GM23248 (cell line): Measurements from ENCODE around the gene CYB5D1. TPM values are rescaled to one million over a fixed set of nuclear protein-coding genes. Genes with fewer than 3 reads are reported as not detected.

Source experiments
- DNase-seq: peaks from one replicate; pipeline ENCODE4 v3.0.0-alpha.2; 2015
- H2AFZ ChIP-seq: fragments of 200-600 bp; sonication (generic); 2 replicates; pipeline ENCODE4 v1.6.1; 2016; ENCODE audit warnings: antibody characterized with exemption
- H3F3A ChIP-seq: fragments of 200-600 bp; sonication (generic); 2 replicates; pipeline ENCODE4 v1.6.1; 2016; ENCODE audit warnings: mild to moderate bottlenecking, antibody characterized with exemption, mixed run types; ENCODE audit not compliant: insufficient read depth
- H3K27ac ChIP-seq: fragments of 200-600 bp; sonication (generic); 2 replicates; pipeline ENCODE4 v1.5.1; 2016; ENCODE audit warnings: mild to moderate bottlenecking
- H3K27me3 ChIP-seq: fragments of 200-600 bp; sonication (generic); replicated peaks from 2 replicates; pipeline ENCODE4 v1.6.1; 2016; ENCODE audit warnings: mild to moderate bottlenecking; ENCODE audit not compliant: insufficient read depth
- H3K36me3 ChIP-seq: fragments of 200-600 bp; sonication (generic); 2 replicates; pipeline ENCODE4 v1.6.1; 2016; ENCODE audit warnings: low read depth, mild to moderate bottlenecking
- H3K4me1 ChIP-seq: fragments of 200-600 bp; sonication (generic); 2 replicates; pipeline ENCODE4 v1.6.1; 2016; ENCODE audit warnings: mild to moderate bottlenecking; ENCODE audit not compliant: insufficient read depth
- H3K4me2 ChIP-seq: fragments of 200-600 bp; sonication (generic); one replicate; pipeline ENCODE4 v1.6.1; 2016; ENCODE audit warnings: mild to moderate bottlenecking; ENCODE audit not compliant: unreplicated experiment
- H3K4me3 ChIP-seq: fragments of 200-600 bp; sonication (generic); 2 replicates; pipeline ENCODE4 v1.5.1; 2016; ENCODE audit warnings: mild to moderate bottlenecking
- H3K79me2 ChIP-seq: fragments of 200-600 bp; sonication (generic); 2 replicates; pipeline ENCODE4 v1.6.1; 2016; ENCODE audit warnings: mild to moderate bottlenecking; ENCODE audit not compliant: insufficient read depth
- H3K9ac ChIP-seq: fragments of 200-600 bp; sonication (generic); 2 replicates; pipeline ENCODE4 v1.6.1; 2016; ENCODE audit warnings: mild to moderate bottlenecking
- H3K9me2 ChIP-seq: fragments of 200-600 bp; sonication (generic); 2 replicates; pipeline ENCODE4 v1.6.1; 2016; ENCODE audit warnings: mixed run types, mild to moderate bottlenecking, moderate library complexity; ENCODE audit not compliant: insufficient read depth
- H3K9me3 ChIP-seq: fragments of 200-600 bp; sonication (generic); one replicate; pipeline ENCODE4 v1.6.1; 2017; ENCODE audit warnings: low read depth
- H4K20me1 ChIP-seq: fragments of 200-600 bp; sonication (generic); 2 replicates; pipeline ENCODE4 v1.6.0; 2016; ENCODE audit not compliant: insufficient read depth
- EZH2 ChIP-seq: fragments of 200-600 bp; sonication (generic); IDR thresholded peaks from 2 replicates; pipeline ENCODE4 v1.6.1; 2018; ENCODE audit warnings: antibody characterized with exemption, mild to moderate bottlenecking; ENCODE audit not compliant: insufficient read depth, poor library complexity, severe bottlenecking
- EZH2phosphoT487 ChIP-seq: fragments of 200-600 bp; sonication (generic); IDR thresholded peaks from 2 replicates; pipeline ENCODE4 v1.6.1; 2018; ENCODE audit warnings: antibody characterized with exemption, moderate library complexity, mild to moderate bottlenecking, low read depth; ENCODE audit not compliant: insufficient read depth
- WGBS, 2 experiments: methylation state at CpG; one replicate each; pipeline ENCODE4 v1.1.6; 2015 to 2017; ENCODE audit warnings: low lambda C conversion rate in 2 of 2, low coverage in 1 of 2; ENCODE audit errors: missing lambda C conversion rate in 2 of 2; 5-methylcytosine and 5-hydroxymethylcytosine counted together
- in situ Hi-C: fragments of 300-500 bp; cut with MboI; formaldehyde crosslinking; loops from 2 replicates; pipeline ENCODE4 v1.15.0; 2020
- polyA plus RNA-seq: library from polyadenylated mRNA; unstranded; fragments of >200 nt; fragmentation: Nextera tagmentation; extraction: Ambion mirVana; gene quantifications from 2 replicates; pipeline ENCODE4 v1.2.1, GENCODE V29; 2016
- small RNA-seq: library from RNA; depleted of rRNA; stranded (forward); fragments of <200 nt; gene quantifications from one replicate; pipeline ENCODE3, GENCODE V24; 2014; ENCODE audit warnings: low read depth, low replicate concordance
- total RNA-seq: library from RNA; depleted of rRNA; stranded (reverse); fragments of >200 nt; shearing (Covaris generic); gene quantifications from 2 replicates; pipeline ENCODE4 v1.2.3, GENCODE V29; 2014; rRNA removed

The CYB5D1 gene
- total and polyA plus RNA-seq, 2 experiments from 2014 or later, result 9.9 to 11.0 TPM

DNA sequence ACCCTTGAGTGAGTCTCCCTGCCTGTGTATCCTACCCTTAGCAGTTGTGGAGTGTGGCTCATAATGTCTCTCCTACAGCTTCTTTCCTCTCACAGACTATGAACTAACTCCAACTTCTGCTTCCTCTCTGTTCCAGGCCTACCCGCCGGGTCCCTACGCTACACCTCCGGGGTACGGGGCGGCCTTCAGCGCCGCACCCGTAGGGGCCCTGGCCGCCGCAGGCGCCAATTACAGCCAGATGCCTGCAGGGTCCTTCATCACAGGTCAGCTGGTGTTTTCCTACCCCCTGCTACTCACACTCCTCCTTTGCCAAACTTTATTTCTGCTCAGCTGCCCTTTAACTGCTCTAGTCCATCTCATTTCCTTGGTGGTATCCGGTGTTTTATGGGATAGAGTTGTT lies 52.9 kb downstream of the CYB5D1 start:
- no peak for TF ChIP-seq EZH2phosphoT487
- no peak for TF ChIP-seq EZH2
- Histone ChIP-seq H3K4me2 (no peak overlapping the region), H3K9ac (no peak overlapping the region), H3K9me2 (no peaks in the 10 kb centered on the region), H3K4me1 (peaks cover 8% of the 10 kb centered on the region), H2AFZ (no peak overlapping the region), H3K36me3 (peaks cover 6% of the 10 kb centered on the region; the same call in 1 of the 2 replicates), H3F3A (peaks cover 30% of the 10 kb centered on the region), H3K79me2 (peaks cover 8% of the 10 kb centered on the region), H3K27me3 (no peaks in the 10 kb centered on the region), H4K20me1 (no peaks in the 10 kb centered on the region), H3K4me3 (no peak overlapping the region), H3K9me3 (no peaks in the 10 kb centered on the region), H3K27ac (no peak overlapping the region)
- WGBS, 2 experiments, result 97 to 98% methylated on average over 13 of the region's 13 CpGs
- in situ Hi-C loops, result no loop called here
- no peak for DNase-seq

DNA sequence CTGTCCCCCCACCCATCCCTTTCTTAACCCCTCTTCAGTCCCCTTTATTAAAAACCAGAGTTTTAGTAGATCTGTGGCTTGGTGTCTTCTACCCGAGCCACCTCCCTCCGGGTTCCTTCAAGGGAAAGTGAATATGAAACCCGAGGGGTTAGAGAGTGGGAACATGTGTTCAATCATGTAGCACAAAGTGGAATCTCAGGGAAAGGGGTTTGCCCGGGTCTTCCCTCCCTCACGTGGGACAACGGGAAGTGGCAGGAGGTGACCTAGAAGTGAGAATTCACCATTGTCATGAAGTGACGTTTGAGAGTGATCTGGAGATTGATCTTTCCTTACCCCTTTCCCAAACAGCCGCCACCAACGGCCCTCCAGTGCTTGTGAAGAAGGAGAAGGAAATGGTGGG lies 53.3 kb downstream of the CYB5D1 start:
- H3F3A ChIP-seq, result peaks cover 30% of the 10 kb centered on the region
- DNase-seq, result no peak
- H3K79me2 ChIP-seq, result peaks cover 8% of the 10 kb centered on the region
- H3K27me3 ChIP-seq, result no peaks in the 10 kb centered on the region
- WGBS, 2 experiments, result 68 to 71% methylated on average over 9 of the region's 9 CpGs
- H3K4me1 ChIP-seq, result peaks cover 8% of the 10 kb centered on the region
- no peak overlapping the region for H3K4me2 ChIP-seq
- H4K20me1 ChIP-seq, result no peaks in the 10 kb centered on the region
- TF ChIP-seq EZH2phosphoT487, result no peak
- TF ChIP-seq EZH2, result no peak
- H3K9me2 ChIP-seq, result no peaks in the 10 kb centered on the region
- H2AFZ ChIP-seq, result no peak overlapping the region
- H3K9me3 ChIP-seq, result no peaks in the 10 kb centered on the region
- in situ Hi-C loops, result no loop called here
- no peak overlapping the region for H3K9ac ChIP-seq
- peaks cover 6% of the 10 kb centered on the region; the same call in 1 of the 2 replicates for H3K36me3 ChIP-seq
- H3K27ac ChIP-seq, result no peak overlapping the region
- H3K4me3 ChIP-seq, result no peak overlapping the region

Small RNAs within 50 kb of the gene (small RNA-seq; reads per million reads assigned to genes)
- 6.4 reads per million, percentile 82 among the genes with 10 or more reads in this experiment for gene SCARNA21

Other genes starting within 250 kb of the CYB5D1 start
- 44.5 and 57.1 TPM in 2 replicates for gene FXR2, start 243.1 kb upstream of the CYB5D1 start, total RNA-seq
- gene FXR2, start 243.1 kb upstream of the CYB5D1 start, polyA plus RNA-seq, result 10.9 and 13.5 TPM in 2 replicates
- gene SAT2, start 230.2 kb upstream of the CYB5D1 start, total RNA-seq, result 21.5 and 31.8 TPM in 2 replicates
- 41.4 and 43.5 TPM in 2 replicates for gene SAT2, start 230.2 kb upstream of the CYB5D1 start, polyA plus RNA-seq
- 6.1 TPM in 1 of 2 replicates, not detected in the other for gene SHBG, start 227.9 kb upstream of the CYB5D1 start, total RNA-seq
- gene SHBG, start 227.9 kb upstream of the CYB5D1 start, polyA plus RNA-seq, result 0.96 and 1.0 TPM in 2 replicates
- not detected in 2 replicates for gene ATP1B2, start 207.1 kb upstream of the CYB5D1 start, total RNA-seq
- 0.24 TPM in 1 of 2 replicates, not detected in the other for gene ATP1B2, start 207.1 kb upstream of the CYB5D1 start, polyA plus RNA-seq
- 26.2 and 42.7 TPM in 2 replicates for gene TP53, start 170.5 kb upstream of the CYB5D1 start, total RNA-seq
- gene TP53, start 170.5 kb upstream of the CYB5D1 start, polyA plus RNA-seq, result 29.8 and 30.8 TPM in 2 replicates
- gene WRAP53, start 169.5 kb upstream of the CYB5D1 start, total RNA-seq, result 1.6 and 5.9 TPM in 2 replicates
- 11.8 and 13.1 TPM in 2 replicates for gene WRAP53, start 169.5 kb upstream of the CYB5D1 start, polyA plus RNA-seq
- gene EFNB3, start 152.8 kb upstream of the CYB5D1 start, total RNA-seq, result 1.8 and 3.0 TPM in 2 replicates
- gene EFNB3, start 152.8 kb upstream of the CYB5D1 start, polyA plus RNA-seq, result 0.96 and 0.99 TPM in 2 replicates
- gene DNAH2, start 140.3 kb upstream of the CYB5D1 start, total RNA-seq, result not detected in 2 replicates
- gene DNAH2, start 140.3 kb upstream of the CYB5D1 start, polyA plus RNA-seq, result not detected in 2 replicates
- gene KDM6B, start 23.8 kb upstream of the CYB5D1 start, total RNA-seq, result 0.76 and 1.3 TPM in 2 replicates
- gene KDM6B, start 23.8 kb upstream of the CYB5D1 start, polyA plus RNA-seq, result 1.6 and 2.3 TPM in 2 replicates
- gene TMEM88, start 2.9 kb upstream of the CYB5D1 start, total RNA-seq, result not detected in 2 replicates
- 0.23 TPM in 1 of 2 replicates, not detected in the other for gene TMEM88, start 2.9 kb upstream of the CYB5D1 start, polyA plus RNA-seq
- gene NAA38, start 444 bp upstream of the CYB5D1 start, total RNA-seq, result 70.4 and 71.5 TPM in 2 replicates
- 185 and 196 TPM in 2 replicates for gene NAA38, start 444 bp upstream of the CYB5D1 start, polyA plus RNA-seq
- gene CHD3, start 30.8 kb downstream of the CYB5D1 start, total RNA-seq, result 56.5 and 73.6 TPM in 2 replicates
- gene CHD3, start 30.8 kb downstream of the CYB5D1 start, polyA plus RNA-seq, result 14.0 and 16.0 TPM in 2 replicates
- 4.3 and 15.3 TPM in 2 replicates for gene RNF227, start 58.3 kb downstream of the CYB5D1 start, total RNA-seq
- 3.1 and 4.3 TPM in 2 replicates for gene RNF227, start 58.3 kb downstream of the CYB5D1 start, polyA plus RNA-seq
- 0.22 TPM in 1 of 2 replicates, not detected in the other for gene KCNAB3, start 71.9 kb downstream of the CYB5D1 start, total RNA-seq
- 0.08 and 0.24 TPM in 2 replicates for gene KCNAB3, start 71.9 kb downstream of the CYB5D1 start, polyA plus RNA-seq
- gene TRAPPC1, start 73.9 kb downstream of the CYB5D1 start, total RNA-seq, result 35.8 and 37.8 TPM in 2 replicates
- gene TRAPPC1, start 73.9 kb downstream of the CYB5D1 start, polyA plus RNA-seq, result 321 and 343 TPM in 2 replicates
- gene CNTROB, start 74.2 kb downstream of the CYB5D1 start, total RNA-seq, result 17.9 and 27.2 TPM in 2 replicates
- 19.4 and 21.2 TPM in 2 replicates for gene CNTROB, start 74.2 kb downstream of the CYB5D1 start, polyA plus RNA-seq
- 0.22 and 0.89 TPM in 2 replicates for gene GUCY2D, start 144.6 kb downstream of the CYB5D1 start, total RNA-seq
- gene GUCY2D, start 144.6 kb downstream of the CYB5D1 start, polyA plus RNA-seq, result 0.05 TPM in 1 of 2 replicates, not detected in the other
- gene ALOX15B, start 181.1 kb downstream of the CYB5D1 start, total RNA-seq, result not detected in 2 replicates
- gene ALOX15B, start 181.1 kb downstream of the CYB5D1 start, polyA plus RNA-seq, result not detected in 2 replicates
- not detected in 2 replicates for gene ALOX12B, start 229.7 kb downstream of the CYB5D1 start, total RNA-seq
- not detected in 2 replicates for gene ALOX12B, start 229.7 kb downstream of the CYB5D1 start, polyA plus RNA-seq